ENCODE results near the gene GTF2A1.

The GTF2A1 gene

DNA sequence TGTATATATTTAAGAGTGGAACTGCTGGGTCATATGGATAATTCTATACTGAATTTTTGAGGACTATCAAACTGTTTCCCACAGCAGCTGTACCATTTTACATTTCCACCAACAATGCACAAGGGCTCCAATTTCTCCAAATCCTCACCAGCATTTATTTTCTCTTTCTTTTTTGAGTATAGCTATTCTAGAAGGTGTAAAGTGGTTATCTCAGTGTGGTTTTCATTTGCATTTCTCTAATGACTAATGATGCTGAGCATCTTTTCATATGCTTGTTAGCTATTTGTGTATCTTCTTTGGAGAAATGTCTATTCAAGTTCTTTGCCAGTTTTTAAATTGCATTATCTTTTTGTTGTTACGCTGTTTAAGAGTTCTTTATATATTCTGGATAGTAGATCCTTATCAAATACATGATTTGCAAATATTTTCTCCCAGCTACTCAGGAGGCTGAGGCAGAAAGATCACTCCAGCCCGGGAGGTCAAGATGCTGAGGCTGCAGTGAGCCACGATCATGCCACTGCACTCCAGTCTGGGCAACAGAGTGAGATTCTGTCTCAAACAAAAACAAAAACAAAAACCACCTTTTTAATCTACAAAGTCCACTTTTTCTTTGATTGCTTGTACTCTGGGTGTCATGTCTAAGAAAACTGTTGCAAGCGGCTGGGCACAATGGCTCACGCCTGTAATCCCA lies 32.8 kb downstream of the GTF2A1 start:
- TF ChIP-seq, protein P1, sequence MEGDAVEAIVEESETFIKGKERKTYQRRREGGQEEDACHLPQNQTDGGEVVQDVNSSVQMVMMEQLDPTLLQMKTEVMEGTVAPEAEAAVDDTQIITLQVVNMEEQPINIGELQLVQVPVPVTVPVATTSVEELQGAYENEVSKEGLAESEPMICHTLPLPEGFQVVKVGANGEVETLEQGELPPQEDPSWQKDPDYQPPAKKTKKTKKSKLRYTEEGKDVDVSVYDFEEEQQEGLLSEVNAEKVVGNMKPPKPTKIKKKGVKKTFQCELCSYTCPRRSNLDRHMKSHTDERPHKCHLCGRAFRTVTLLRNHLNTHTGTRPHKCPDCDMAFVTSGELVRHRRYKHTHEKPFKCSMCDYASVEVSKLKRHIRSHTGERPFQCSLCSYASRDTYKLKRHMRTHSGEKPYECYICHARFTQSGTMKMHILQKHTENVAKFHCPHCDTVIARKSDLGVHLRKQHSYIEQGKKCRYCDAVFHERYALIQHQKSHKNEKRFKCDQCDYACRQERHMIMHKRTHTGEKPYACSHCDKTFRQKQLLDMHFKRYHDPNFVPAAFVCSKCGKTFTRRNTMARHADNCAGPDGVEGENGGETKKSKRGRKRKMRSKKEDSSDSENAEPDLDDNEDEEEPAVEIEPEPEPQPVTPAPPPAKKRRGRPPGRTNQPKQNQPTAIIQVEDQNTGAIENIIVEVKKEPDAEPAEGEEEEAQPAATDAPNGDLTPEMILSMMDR (IDR thresholded peaks at IDR 0.05; ENCODE audit: low read depth, low read length, missing control alignments), result no peak
- DNase-seq (ENCODE audit: extremely low read depth, low read depth), result no peak
- no peak overlapping the region for H3K4me3 ChIP-seq (replicated peaks; ENCODE audit: low read depth, low read length)

DNA sequence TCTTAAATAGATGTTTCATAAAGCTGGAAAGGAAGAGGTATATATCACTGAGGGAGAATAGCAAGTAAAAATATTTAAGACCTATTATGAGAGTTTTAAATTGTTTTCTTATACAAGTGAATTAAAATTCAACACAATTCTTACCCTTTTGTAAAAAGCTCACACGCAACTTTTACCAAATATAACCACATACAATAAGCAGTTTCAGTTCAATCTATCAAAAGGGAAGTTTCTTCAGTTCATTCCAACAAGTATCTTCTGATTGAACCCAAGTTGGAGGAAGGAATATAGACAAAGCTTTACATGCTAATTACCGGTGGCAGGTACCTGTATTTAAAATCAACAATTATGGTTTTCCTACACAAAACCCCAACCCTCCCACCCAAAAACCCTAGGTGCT lies 41.1 kb downstream of the GTF2A1 start:
- TF ChIP-seq, protein P1 (IDR thresholded peaks at IDR 0.05; ENCODE audit: low read depth, low read length, missing control alignments), result no peak
- DNase-seq (ENCODE audit: extremely low read depth, low read depth), result no peak
- H3K4me3 ChIP-seq (replicated peaks; ENCODE audit: low read depth, low read length), result no peak overlapping the region

DNA sequence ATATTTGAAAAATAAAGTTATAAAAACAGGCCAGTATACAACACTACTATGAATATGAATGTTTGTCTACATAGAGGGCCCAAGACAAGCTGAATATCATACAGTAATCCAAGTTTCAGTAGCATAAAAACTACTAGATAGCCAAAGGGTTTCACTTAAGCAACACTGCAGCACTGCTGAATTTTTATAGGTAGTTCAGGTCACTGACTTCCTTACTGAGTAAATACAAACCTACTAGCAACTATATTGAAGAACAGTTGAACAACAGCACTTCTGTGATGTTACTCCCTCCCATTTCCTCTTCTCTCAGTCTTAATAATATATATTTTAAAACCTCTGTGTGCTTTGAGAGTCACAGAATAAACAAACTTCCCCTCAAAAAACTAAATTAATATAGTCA lies 42.7 kb downstream of the GTF2A1 start:
- TF ChIP-seq, protein P1 (IDR thresholded peaks at IDR 0.05; ENCODE audit: low read depth, low read length, missing control alignments), result no peak
- DNase-seq (ENCODE audit: extremely low read depth, low read depth), result no peak
- H3K4me3 ChIP-seq (replicated peaks; ENCODE audit: low read depth, low read length), result no peak overlapping the region

DNA sequence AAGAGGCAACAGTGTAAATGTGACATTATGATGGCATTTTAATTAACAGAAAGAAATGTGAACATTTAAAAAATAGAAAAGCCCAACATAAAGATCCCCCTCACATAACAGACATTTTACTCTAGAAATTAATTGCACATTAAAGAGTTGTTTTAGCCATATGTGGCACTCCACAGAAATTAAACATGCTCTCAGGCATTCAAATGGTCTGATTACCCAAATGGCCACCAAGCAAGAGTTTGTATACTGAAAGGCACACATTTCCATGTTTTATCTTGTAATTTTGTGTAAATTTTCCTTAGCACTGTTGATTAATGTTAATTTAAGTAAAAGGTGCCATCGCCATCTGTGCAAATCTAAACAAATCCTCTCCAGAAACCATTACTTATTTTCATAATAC lies 43.5 kb downstream of the GTF2A1 start:
- no peak overlapping the region for H3K4me3 ChIP-seq (replicated peaks; ENCODE audit: low read depth, low read length)
- no peak for DNase-seq (ENCODE audit: extremely low read depth, low read depth)
- TF ChIP-seq, protein P1 (IDR thresholded peaks at IDR 0.05; ENCODE audit: low read depth, low read length, missing control alignments), result no peak

DNA sequence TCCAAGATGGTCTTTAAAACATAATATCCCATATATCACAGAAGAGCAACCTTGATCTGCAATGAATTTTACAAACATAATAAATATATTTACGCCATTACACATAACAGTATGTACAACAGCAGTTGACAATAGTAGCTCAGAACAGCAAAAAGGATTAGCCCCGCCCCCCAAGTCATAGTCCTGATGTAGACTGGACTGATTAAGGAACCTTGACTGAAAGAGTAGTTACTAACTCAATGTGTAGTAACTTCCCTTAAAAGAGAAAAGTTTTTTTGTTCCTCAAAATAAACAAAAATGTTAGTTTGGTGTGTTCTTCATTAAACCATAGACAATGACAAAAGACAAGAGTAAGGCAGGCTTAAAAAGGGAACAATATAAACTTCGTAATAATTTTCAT lies 44.5 kb downstream of the GTF2A1 start:
- DNase-seq (ENCODE audit: extremely low read depth, low read depth), result no peak
- H3K4me3 ChIP-seq (replicated peaks; ENCODE audit: low read depth, low read length), result no peak overlapping the region
- TF ChIP-seq, protein P1 (IDR thresholded peaks at IDR 0.05; ENCODE audit: low read depth, low read length, missing control alignments), result no peak

DNA sequence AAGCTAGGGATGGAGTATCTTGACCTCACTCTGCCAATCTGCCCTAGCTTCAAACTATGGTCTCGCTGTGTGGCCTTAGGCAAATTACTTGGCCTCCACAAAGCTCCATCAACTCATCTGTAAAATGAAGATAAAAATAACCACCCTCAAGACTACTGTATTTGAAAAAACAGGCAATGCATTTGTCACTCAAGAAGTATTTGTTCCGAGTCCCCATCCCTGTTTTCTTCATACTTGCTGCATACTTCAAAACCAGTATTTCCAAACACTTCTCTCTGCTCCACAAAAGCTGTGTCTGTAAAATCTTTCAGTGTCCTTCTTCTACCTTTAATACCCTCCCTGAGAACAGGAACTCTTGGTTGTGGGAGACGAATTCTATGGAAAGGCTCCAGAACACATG lies 47.9 kb downstream of the GTF2A1 start:
- TF ChIP-seq, protein P1 (IDR thresholded peaks at IDR 0.05; ENCODE audit: low read depth, low read length, missing control alignments), result no peak
- no peak overlapping the region for H3K4me3 ChIP-seq (replicated peaks; ENCODE audit: low read depth, low read length)
- DNase-seq (ENCODE audit: extremely low read depth, low read depth), result no peak

DNA sequence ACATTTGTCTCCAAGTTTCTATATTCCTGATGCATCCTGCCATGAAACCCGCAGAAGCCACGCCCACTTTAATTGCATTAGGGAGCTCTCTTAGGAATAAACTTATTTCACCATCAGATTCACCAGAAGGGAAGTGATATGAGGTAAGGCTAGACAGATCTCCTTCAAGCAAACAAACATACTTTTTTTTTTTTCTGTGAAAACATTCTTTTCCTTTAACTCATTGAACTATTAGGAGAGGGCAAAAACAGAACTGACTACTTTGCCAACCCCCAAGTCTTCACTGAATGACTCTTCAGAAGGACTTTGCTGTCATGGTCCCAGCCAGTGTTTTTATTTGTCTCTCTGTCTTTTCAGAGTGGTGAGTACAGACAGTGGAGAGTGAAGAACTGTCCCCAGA lies 48.4 kb downstream of the GTF2A1 start:
- DNase-seq (ENCODE audit: extremely low read depth, low read depth), result no peak
- TF ChIP-seq, protein P1 (IDR thresholded peaks at IDR 0.05; ENCODE audit: low read depth, low read length, missing control alignments), result no peak
- H3K4me3 ChIP-seq (replicated peaks; ENCODE audit: low read depth, low read length), result no peak overlapping the region

Data from HFF-Myc (cell line).